ENCODE measurements around the gene A4GALT. TPM values are rescaled to one million over a fixed set of nuclear protein-coding genes. Genes with fewer than 3 reads are reported as not detected.

A4GALT gene
- total and polyA plus RNA-seq, 2 donors, result 1.3 to 20.9 TPM

- Histone ChIP-seq H3K27me3 (ENCODE audit: control insufficient read depth in 2 of 2, insufficient read depth in 1 of 2, low read length in 1 of 2) (peaks cover 20 to 37% of the 10 kb centered on the region in 2 donors), H3K36me3 (ENCODE audit: control insufficient read depth in 2 of 2, insufficient read depth in 2 of 2, low read length in 1 of 2) (no peaks in the 10 kb centered on the region), H3K4me3 (ENCODE audit: low read length in 2 of 2) (no peak overlapping the region), H3K27ac (ENCODE audit: low read depth in 1 of 2, low read length in 1 of 2) (no peak overlapping the region), H3K9me3 (ENCODE audit: control insufficient read depth in 2 of 2, insufficient read depth in 1 of 2, low read length in 1 of 2) (no peaks in the 10 kb centered on the region), H3K4me1 (ENCODE audit: control insufficient read depth in 2 of 2, insufficient read depth in 2 of 2, low read length in 2 of 2) (peaks cover 0 to 11% of the 10 kb centered on the region in 2 donors)
- no peak for DNase-seq (ENCODE audit: low read depth in 6 of 9, low spot score in 9 of 9)
- WGBS, result 98% methylated on average over 4 of the region's 4 CpGs
These were observed 5.8 kb downstream of the A4GALT start for GRCh38 chr22:42714768-42715390.

- Histone ChIP-seq H3K36me3 (ENCODE audit: control insufficient read depth in 2 of 2, insufficient read depth in 2 of 2, low read length in 1 of 2) (no peaks in the 10 kb centered on the region), H3K9me3 (ENCODE audit: control insufficient read depth in 2 of 2, insufficient read depth in 1 of 2, low read length in 1 of 2) (peaks cover 0 to 3% of the 10 kb centered on the region in 2 donors), H3K27ac (ENCODE audit: low read depth in 1 of 2, low read length in 1 of 2) (no peak overlapping the region), H3K4me1 (ENCODE audit: control insufficient read depth in 2 of 2, insufficient read depth in 2 of 2, low read length in 2 of 2) (peaks cover 0 to 11% of the 10 kb centered on the region in 2 donors), H3K4me3 (ENCODE audit: low read length in 2 of 2) (no peak overlapping the region), H3K27me3 (ENCODE audit: control insufficient read depth in 2 of 2, insufficient read depth in 1 of 2, low read length in 1 of 2) (peaks cover 14 to 31% of the 10 kb centered on the region in 2 donors)
- 99% methylated on average over 7 of the region's 7 CpGs for WGBS
- no peak for DNase-seq (ENCODE audit: low read depth in 6 of 9, low spot score in 9 of 9)
These were observed 6.4 kb downstream of the A4GALT start for GRCh38 chr22:42714308-42714707.

GRCh38 chr22:42711895-42712837, 8.5 kb downstream of the A4GALT start:
- no peak for DNase-seq (ENCODE audit: low read depth in 6 of 9, low spot score in 9 of 9)
- H3K27ac ChIP-seq (ENCODE audit: low read depth in 1 of 2, low read length in 1 of 2), result no peak overlapping the region
- WGBS, result 91% methylated on average over 19 of the region's 19 CpGs
- peaks cover 0 to 8% of the 10 kb centered on the region in 2 donors for H3K4me1 ChIP-seq (ENCODE audit: control insufficient read depth in 2 of 2, insufficient read depth in 2 of 2, low read length in 2 of 2)
- H3K4me3 ChIP-seq (ENCODE audit: low read length in 2 of 2), result no peak overlapping the region
- peaks cover 0 to 10% of the 10 kb centered on the region in 2 donors for H3K27me3 ChIP-seq (ENCODE audit: control insufficient read depth in 2 of 2, insufficient read depth in 1 of 2, low read length in 1 of 2)
- no peaks in the 10 kb centered on the region for H3K36me3 ChIP-seq (ENCODE audit: control insufficient read depth in 2 of 2, insufficient read depth in 2 of 2, low read length in 1 of 2)
- H3K9me3 ChIP-seq (ENCODE audit: control insufficient read depth in 2 of 2, insufficient read depth in 1 of 2, low read length in 1 of 2), result peaks cover 0 to 9% of the 10 kb centered on the region in 2 donors

- H3K9me3 ChIP-seq (ENCODE audit: control insufficient read depth in 2 of 2, insufficient read depth in 1 of 2, low read length in 1 of 2), result peaks cover 0 to 9% of the 10 kb centered on the region in 2 donors
- no peak for DNase-seq (ENCODE audit: low read depth in 6 of 9, low spot score in 9 of 9)
- H3K4me1 ChIP-seq (ENCODE audit: control insufficient read depth in 2 of 2, insufficient read depth in 2 of 2, low read length in 2 of 2), result no peaks in the 10 kb centered on the region
- H3K36me3 ChIP-seq (ENCODE audit: control insufficient read depth in 2 of 2, insufficient read depth in 2 of 2, low read length in 1 of 2), result no peaks in the 10 kb centered on the region
- no peak overlapping the region for H3K4me3 ChIP-seq (ENCODE audit: low read length in 2 of 2)
- peaks cover 0 to 2% of the 10 kb centered on the region in 2 donors for H3K27me3 ChIP-seq (ENCODE audit: control insufficient read depth in 2 of 2, insufficient read depth in 1 of 2, low read length in 1 of 2)
- WGBS, result 96% methylated on average over 3 of the region's 3 CpGs
- no peak overlapping the region for H3K27ac ChIP-seq (ENCODE audit: low read depth in 1 of 2, low read length in 1 of 2)
These were observed 9.4 kb downstream of the A4GALT start for GRCh38 chr22:42711281-42711731.

GRCh38 chr22:42708417-42708816, 12.3 kb downstream of the A4GALT start:
- no peak for DNase-seq (ENCODE audit: low read depth in 6 of 9, low spot score in 9 of 9)
- H3K36me3 ChIP-seq (ENCODE audit: control insufficient read depth in 2 of 2, insufficient read depth in 2 of 2, low read length in 1 of 2), result no peaks in the 10 kb centered on the region
- no peak overlapping the region for H3K27ac ChIP-seq (ENCODE audit: low read depth in 1 of 2, low read length in 1 of 2)
- H3K27me3 ChIP-seq (ENCODE audit: control insufficient read depth in 2 of 2, insufficient read depth in 1 of 2, low read length in 1 of 2), result peaks cover 0 to 2% of the 10 kb centered on the region in 2 donors
- peaks cover 0 to 9% of the 10 kb centered on the region in 2 donors for H3K9me3 ChIP-seq (ENCODE audit: control insufficient read depth in 2 of 2, insufficient read depth in 1 of 2, low read length in 1 of 2)
- no peaks in the 10 kb centered on the region for H3K4me1 ChIP-seq (ENCODE audit: control insufficient read depth in 2 of 2, insufficient read depth in 2 of 2, low read length in 2 of 2)
- no peak overlapping the region for H3K4me3 ChIP-seq (ENCODE audit: low read length in 2 of 2)
- WGBS, result 82% methylated on average over 3 of the region's 3 CpGs

GRCh38 chr22:42707496-42707895, 13.2 kb downstream of the A4GALT start:
- Histone ChIP-seq H3K4me3 (ENCODE audit: low read length in 2 of 2) (no peak overlapping the region), H3K27me3 (ENCODE audit: control insufficient read depth in 2 of 2, insufficient read depth in 1 of 2, low read length in 1 of 2) (peaks cover 0 to 2% of the 10 kb centered on the region in 2 donors), H3K4me1 (ENCODE audit: control insufficient read depth in 2 of 2, insufficient read depth in 2 of 2, low read length in 2 of 2) (no peaks in the 10 kb centered on the region), H3K36me3 (ENCODE audit: control insufficient read depth in 2 of 2, insufficient read depth in 2 of 2, low read length in 1 of 2) (no peaks in the 10 kb centered on the region), H3K27ac (ENCODE audit: low read depth in 1 of 2, low read length in 1 of 2) (no peak overlapping the region), H3K9me3 (ENCODE audit: control insufficient read depth in 2 of 2, insufficient read depth in 1 of 2, low read length in 1 of 2) (peaks cover 0 to 9% of the 10 kb centered on the region in 2 donors)
- no peak for DNase-seq (ENCODE audit: low read depth in 6 of 9, low spot score in 9 of 9)
- WGBS, result 88% methylated on average over 2 of the region's 2 CpGs

GRCh38 chr22:42704896-42705295, 15.8 kb downstream of the A4GALT start:
- no peaks in the 10 kb centered on the region for H3K4me1 ChIP-seq (ENCODE audit: control insufficient read depth in 2 of 2, insufficient read depth in 2 of 2, low read length in 2 of 2)
- no peaks in the 10 kb centered on the region for H3K36me3 ChIP-seq (ENCODE audit: control insufficient read depth in 2 of 2, insufficient read depth in 2 of 2, low read length in 1 of 2)
- 96% methylated on average over 4 of the region's 4 CpGs for WGBS
- no peak overlapping the region for H3K27ac ChIP-seq (ENCODE audit: low read depth in 1 of 2, low read length in 1 of 2)
- no peaks in the 10 kb centered on the region for H3K27me3 ChIP-seq (ENCODE audit: control insufficient read depth in 2 of 2, insufficient read depth in 1 of 2, low read length in 1 of 2)
- no peak for DNase-seq (ENCODE audit: low read depth in 6 of 9, low spot score in 9 of 9)
- H3K4me3 ChIP-seq (ENCODE audit: low read length in 2 of 2), result no peak overlapping the region
- peaks cover 0 to 9% of the 10 kb centered on the region in 2 donors for H3K9me3 ChIP-seq (ENCODE audit: control insufficient read depth in 2 of 2, insufficient read depth in 1 of 2, low read length in 1 of 2)

- WGBS, result 96% methylated on average over 13 of the region's 13 CpGs
- Histone ChIP-seq H3K4me3 (ENCODE audit: low read length in 2 of 2) (no peak overlapping the region), H3K9me3 (ENCODE audit: control insufficient read depth in 2 of 2, insufficient read depth in 1 of 2, low read length in 1 of 2) (no peaks in the 10 kb centered on the region), H3K27me3 (ENCODE audit: control insufficient read depth in 2 of 2, insufficient read depth in 1 of 2, low read length in 1 of 2) (no peaks in the 10 kb centered on the region), H3K4me1 (ENCODE audit: control insufficient read depth in 2 of 2, insufficient read depth in 2 of 2, low read length in 2 of 2) (no peaks in the 10 kb centered on the region), H3K27ac (ENCODE audit: low read depth in 1 of 2, low read length in 1 of 2) (no peak overlapping the region), H3K36me3 (ENCODE audit: control insufficient read depth in 2 of 2, insufficient read depth in 2 of 2, low read length in 1 of 2) (no peaks in the 10 kb centered on the region)
- DNase-seq (ENCODE audit: low read depth in 6 of 9, low spot score in 9 of 9), result no peak
These were observed 18.0 kb downstream of the A4GALT start for GRCh38 chr22:42702675-42703074.

GRCh38 chr22:42701694-42702093, 19.0 kb downstream of the A4GALT start:
- DNase-seq (ENCODE audit: low read depth in 6 of 9, low spot score in 9 of 9), result no peak
- no peaks in the 10 kb centered on the region for H3K36me3 ChIP-seq (ENCODE audit: control insufficient read depth in 2 of 2, insufficient read depth in 2 of 2, low read length in 1 of 2)
- no peaks in the 10 kb centered on the region for H3K27me3 ChIP-seq (ENCODE audit: control insufficient read depth in 2 of 2, insufficient read depth in 1 of 2, low read length in 1 of 2)
- H3K4me3 ChIP-seq (ENCODE audit: low read length in 2 of 2), result no peak overlapping the region
- WGBS, result 93% methylated on average over 8 of the region's 8 CpGs
- peak overlapping the region in 1 of 2 donors; percentile 36 for H3K27ac ChIP-seq (ENCODE audit: low read depth in 1 of 2, low read length in 1 of 2)
- no peaks in the 10 kb centered on the region for H3K4me1 ChIP-seq (ENCODE audit: control insufficient read depth in 2 of 2, insufficient read depth in 2 of 2, low read length in 2 of 2)
- H3K9me3 ChIP-seq (ENCODE audit: control insufficient read depth in 2 of 2, insufficient read depth in 1 of 2, low read length in 1 of 2), result no peaks in the 10 kb centered on the region
